SIG-M5 treated with dmso at 0.1 percent for 504 hours (cell line): ENCODE measurements around the gene RNF34.

Source experiments
- DNase-seq: peaks from one replicate; lab custom pipeline; 2025; ENCODE audit not compliant: unreplicated experiment; lab: John Stamatoyannopoulos, UW

Gene RNF34

GRCh38 chr12:121465921-121466793 is 66.2 kb downstream of the RNF34 start:
- peak; percentile 64 for DNase-seq

DNA sequence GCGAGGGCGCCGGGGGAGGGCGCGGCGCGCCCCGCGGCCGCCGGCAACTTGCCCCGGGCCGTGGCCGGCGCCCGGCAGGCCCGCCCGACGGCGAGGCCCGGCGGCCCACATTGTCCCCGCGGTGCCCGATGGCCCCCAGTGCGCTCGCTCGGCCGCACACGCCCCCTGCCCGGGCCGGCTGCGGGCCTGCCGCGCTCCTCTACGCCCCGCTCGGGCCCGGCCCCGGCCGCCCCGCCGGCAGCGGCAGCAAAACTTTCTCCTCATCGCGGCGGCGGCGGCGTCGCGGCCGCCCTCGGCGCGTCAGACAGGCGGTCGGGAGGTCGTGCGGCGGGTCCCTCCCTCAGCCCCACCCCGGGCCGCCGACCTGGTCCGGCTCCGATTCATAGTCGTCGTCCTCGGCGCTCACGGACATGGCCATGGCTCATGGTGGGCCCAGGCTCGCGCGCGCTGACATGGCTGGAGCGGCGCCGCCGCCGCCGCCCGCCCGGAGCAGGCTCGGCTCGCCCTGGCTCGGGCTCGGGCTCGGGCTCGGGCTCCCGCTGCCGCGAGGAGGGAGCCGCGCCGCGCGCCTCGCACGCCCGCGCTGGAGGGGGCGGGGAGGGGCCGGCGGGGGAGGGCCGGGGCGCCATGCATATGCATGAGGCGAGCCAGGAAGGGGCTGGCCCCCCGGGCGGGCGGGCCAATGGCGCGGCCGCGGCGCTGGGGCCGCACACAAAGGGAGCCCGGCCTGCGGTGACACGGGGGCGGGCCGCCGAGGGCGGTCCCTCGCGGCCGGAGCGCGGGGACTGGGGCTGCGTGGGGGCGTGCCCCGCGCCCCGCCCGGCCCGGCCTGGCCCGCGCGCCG is 67.1 kb downstream of the RNF34 start:
- peak; percentile 86 for DNase-seq

GRCh38 chr12:121467638-121468498 is 68.0 kb downstream of the RNF34 start:
- DNase-seq, result no peak

DNA sequence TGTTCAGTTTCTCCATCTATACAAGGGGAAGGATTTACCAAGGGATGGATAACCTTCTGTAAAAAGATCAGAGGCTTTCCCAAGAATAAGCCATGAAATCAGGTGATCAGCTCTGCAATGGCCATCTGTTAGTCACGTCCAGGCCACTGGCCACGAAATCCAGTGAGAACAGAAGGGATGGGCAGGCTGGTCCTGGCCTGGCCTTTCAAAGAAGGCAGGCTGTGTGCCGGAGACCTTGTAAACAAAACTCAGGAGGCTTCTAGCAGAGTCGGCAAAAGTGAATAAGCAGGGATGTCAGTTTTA is 68.5 kb downstream of the RNF34 start:
- no peak for DNase-seq

GRCh38 chr12:121470751-121471150 is 70.8 kb downstream of the RNF34 start:
- no peak for DNase-seq

GRCh38 chr12:121472150-121472905 is 72.4 kb downstream of the RNF34 start:
- DNase-seq, result no peak
